Activated naive CD8-positive, alpha-beta T cell treated with anti-CD3 and anti-CD28 coated beads for 36 hours (primary cell): ENCODE measurements around the gene TRPM2. TPM values are rescaled to one million over a fixed set of nuclear protein-coding genes. Genes with fewer than 3 reads are reported as not detected.
"Not testable (repeated sequence)": the region's sequence is repeated elsewhere in the genome, so short reads cannot be mapped to it uniquely, and the experiment has no call there.

Experiments used
- DNase-seq: peaks from one replicate; pipeline ENCODE4 v3.0.0; 2021
- H3K27ac Mint-ChIP-seq: one replicate; pipeline ENCODE4 v1.8.0; 2022; ENCODE audit warnings: mild to moderate bottlenecking, moderate library complexity, mixed read lengths
- H3K27me3 Mint-ChIP-seq: one replicate; pipeline ENCODE4 v1.8.0; 2022; ENCODE audit warnings: mild to moderate bottlenecking, mixed read lengths
- H3K36me3 Mint-ChIP-seq: one replicate; pipeline ENCODE4 v1.8.0; 2021; ENCODE audit warnings: mild to moderate bottlenecking, mixed read lengths
- H3K4me1 Mint-ChIP-seq: one replicate; pipeline ENCODE4 v1.8.0; 2021; ENCODE audit warnings: mixed read lengths
- H3K4me3 Mint-ChIP-seq: one replicate; pipeline ENCODE4 v1.8.0; 2022; ENCODE audit warnings: mild to moderate bottlenecking, moderate library complexity, mixed read lengths
- H3K9me3 Mint-ChIP-seq: one replicate; pipeline ENCODE4 v1.8.0; 2022; ENCODE audit warnings: mixed read lengths
- total RNA-seq, 2 experiments: library from RNA; stranded (reverse); gene quantifications; one replicate each; pipeline ENCODE4 v1.2.3, GENCODE V29; 2021

TRPM2 gene
- total RNA-seq, 2 experiments from 2014 or later = 2.9 to 3.7 TPM

DNA sequence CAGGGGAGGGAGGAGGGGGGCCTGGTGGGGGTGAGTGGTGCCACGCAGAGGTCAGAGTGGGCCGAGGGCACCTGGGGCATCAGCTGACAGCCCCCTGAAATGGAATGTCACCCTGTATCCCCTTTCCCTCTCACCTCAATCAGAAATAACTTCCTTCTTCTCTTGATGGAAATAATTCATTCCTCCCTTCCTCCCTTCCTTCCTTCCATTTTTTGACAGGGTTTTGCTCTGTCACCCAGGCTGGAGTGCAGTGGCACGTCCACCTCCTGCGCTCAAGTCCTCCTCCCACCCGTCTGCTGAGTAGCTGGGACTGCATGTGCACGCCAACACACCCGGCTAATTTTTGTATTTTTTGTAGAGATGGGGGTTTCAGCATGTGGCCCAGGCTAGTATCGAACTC lies 53.5 kb downstream of the TRPM2 start:
- H3K36me3 Mint-ChIP-seq = peaks cover 3% of the 10 kb centered on the region
- H3K27ac Mint-ChIP-seq = peak overlapping the region; percentile 95
- H3K27me3 Mint-ChIP-seq = no peaks in the 10 kb centered on the region
- peaks cover 3% of the 10 kb centered on the region for H3K9me3 Mint-ChIP-seq
- no peak overlapping the region for H3K4me3 Mint-ChIP-seq
- no peak for DNase-seq
- peaks cover 7% of the 10 kb centered on the region for H3K4me1 Mint-ChIP-seq

- H3K27ac Mint-ChIP-seq = peak overlapping the region; percentile 95
- no peaks in the 10 kb centered on the region for H3K27me3 Mint-ChIP-seq
- peaks cover 3% of the 10 kb centered on the region for H3K9me3 Mint-ChIP-seq
- no peak overlapping the region for H3K4me3 Mint-ChIP-seq
- H3K36me3 Mint-ChIP-seq = peaks cover 3% of the 10 kb centered on the region
- DNase-seq = peak; percentile 64
- peaks cover 7% of the 10 kb centered on the region for H3K4me1 Mint-ChIP-seq
These were observed 54.1 kb downstream of the TRPM2 start for GRCh38 chr21:44407493-44407892.

GRCh38 chr21:44408226-44408625 lies 54.8 kb downstream of the TRPM2 start:
- peak overlapping the region; percentile 59 for H3K27ac Mint-ChIP-seq
- peaks cover 7% of the 10 kb centered on the region for H3K4me1 Mint-ChIP-seq
- DNase-seq = no peak
- H3K4me3 Mint-ChIP-seq = no peak overlapping the region
- H3K27me3 Mint-ChIP-seq = no peaks in the 10 kb centered on the region
- H3K36me3 Mint-ChIP-seq = peaks cover 3% of the 10 kb centered on the region
- H3K9me3 Mint-ChIP-seq = peaks cover 3% of the 10 kb centered on the region

DNA sequence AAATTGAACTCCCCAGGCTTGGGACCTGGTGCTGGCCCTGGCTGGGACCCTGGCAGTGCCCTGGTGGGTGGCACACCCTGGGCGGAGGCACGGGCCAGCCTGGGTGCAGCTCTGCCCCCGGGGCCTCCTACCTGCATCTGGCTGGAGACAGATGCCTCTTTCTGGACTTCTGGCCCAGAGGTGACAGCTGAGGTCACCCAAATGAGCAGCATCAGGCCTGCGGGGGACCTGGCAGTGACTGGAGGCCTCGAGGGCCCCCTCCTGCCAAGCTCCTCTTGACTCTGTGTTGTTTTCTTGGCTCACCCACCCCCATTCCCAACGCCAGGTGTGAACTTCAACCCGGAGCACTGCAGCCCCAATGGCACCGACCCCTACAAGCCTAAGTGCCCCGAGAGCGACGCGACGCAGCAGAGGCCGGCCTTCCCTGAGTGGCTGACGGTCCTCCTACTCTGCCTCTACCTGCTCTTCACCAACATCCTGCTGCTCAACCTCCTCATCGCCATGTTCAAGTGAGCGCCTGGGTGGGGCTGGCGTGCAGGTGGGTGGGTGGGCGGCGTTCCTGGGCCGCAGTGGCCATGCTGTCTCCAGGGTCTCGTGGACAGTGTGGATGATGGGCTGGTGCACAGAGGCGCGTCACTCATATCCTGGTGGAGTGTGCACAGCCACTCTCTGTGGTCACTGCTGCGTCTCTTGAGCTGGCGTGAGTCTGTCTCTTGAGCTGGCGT lies 60.3 kb downstream of the TRPM2 start:
- Mint-ChIP-seq H3K27me3 (no peaks in the 10 kb centered on the region), H3K27ac (no peak overlapping the region), H3K4me1 (no peaks in the 10 kb centered on the region), H3K4me3 (no peak overlapping the region), H3K9me3 (no peaks in the 10 kb centered on the region), H3K36me3 (no peaks in the 10 kb centered on the region)
- DNase-seq = no peak

DNA sequence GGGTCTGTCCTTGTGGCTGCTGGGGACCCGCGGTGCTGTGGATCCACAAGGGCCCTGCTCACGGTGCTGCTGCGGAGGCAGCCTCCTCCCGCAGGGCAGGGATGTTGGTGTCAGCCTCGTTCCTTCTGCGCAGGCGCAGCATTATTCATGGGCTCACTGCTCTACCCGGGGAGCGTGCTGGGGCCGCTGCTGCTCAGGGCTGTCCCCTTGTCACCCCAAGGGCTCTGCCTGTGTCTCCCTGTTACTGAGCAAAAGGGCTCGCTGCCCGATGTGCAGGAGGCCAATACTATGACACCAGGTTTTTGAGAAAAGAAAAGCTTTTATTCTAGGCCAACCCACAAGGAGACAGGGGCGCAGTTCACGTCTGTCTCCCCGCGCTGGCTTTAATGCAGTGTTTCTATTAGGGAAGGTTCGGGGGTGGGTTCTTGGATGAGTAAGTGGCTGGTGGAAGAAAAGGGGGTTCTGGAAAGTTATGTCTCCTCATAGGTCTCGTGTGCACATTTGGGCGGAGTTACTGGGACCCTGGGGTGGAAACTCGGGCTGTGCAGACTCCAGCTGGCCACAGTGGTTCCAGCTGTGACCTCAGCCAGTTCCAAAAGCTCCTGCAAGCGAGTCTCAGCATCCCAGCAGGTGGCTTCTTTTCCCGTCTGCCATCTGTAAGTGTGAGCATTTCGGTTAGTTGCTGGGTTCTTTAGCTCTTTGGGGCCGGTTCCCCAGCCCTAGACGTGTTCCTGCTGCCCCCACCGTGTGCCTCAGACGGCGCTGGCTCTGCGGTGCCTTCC lies 61.1 kb downstream of the TRPM2 start:
- Mint-ChIP-seq H3K4me1 (no peaks in the 10 kb centered on the region), H3K4me3 (no peak overlapping the region), H3K36me3 (peaks cover 3% of the 10 kb centered on the region), H3K9me3 (peaks cover 2% of the 10 kb centered on the region), H3K27me3 (no peaks in the 10 kb centered on the region), H3K27ac (no peak overlapping the region)
- DNase-seq = no peak

DNA sequence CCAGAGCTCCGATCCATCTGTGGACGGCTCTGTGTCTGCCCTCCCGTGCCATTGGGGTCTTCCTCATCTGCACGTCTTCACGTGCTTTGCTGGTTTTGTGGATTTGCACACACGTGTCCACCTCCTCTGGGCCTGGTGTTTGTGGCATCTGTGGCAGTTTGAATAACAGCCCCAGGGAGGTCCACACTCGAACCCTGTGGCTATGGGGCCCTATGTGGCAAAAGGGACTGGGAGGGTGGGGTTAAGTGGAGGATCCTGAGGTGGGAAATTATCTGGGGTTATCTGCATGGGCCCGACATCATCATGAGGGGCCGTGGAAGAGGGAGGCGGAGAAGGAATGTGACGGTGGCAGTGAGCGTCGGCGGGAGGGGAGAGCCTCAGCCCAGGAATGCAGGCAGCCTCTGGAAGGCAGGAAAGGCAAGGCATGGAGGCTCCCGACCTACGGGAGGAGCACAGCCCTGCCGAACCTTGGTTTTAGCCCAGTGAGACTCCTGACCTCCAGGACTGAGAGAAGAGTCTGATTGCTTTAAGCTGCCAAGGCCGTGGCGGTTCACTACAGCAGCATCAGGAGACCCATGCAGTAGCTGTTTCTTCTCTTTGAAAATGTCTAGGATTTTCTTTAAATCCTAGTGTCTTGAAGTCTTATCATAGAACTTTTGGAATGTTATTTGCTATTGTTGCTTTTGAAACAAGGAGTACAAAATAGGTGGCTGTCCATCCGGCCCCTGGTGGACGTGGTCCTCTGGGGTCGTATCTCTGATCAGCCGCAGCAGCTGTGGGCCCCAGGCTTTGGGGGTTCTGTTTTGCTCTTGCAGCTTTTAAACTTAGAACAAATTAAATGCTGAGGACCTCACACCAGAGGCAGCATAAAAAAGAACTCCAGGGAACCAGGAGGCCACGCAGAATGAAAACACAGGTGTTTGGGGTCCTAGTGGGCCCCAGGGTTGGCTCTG lies 61.9 kb downstream of the TRPM2 start:
- no peak overlapping the region for H3K4me3 Mint-ChIP-seq
- H3K9me3 Mint-ChIP-seq = peaks cover 6% of the 10 kb centered on the region
- DNase-seq = no peak
- H3K27me3 Mint-ChIP-seq = no peaks in the 10 kb centered on the region
- H3K36me3 Mint-ChIP-seq = peaks cover 7% of the 10 kb centered on the region
- H3K4me1 Mint-ChIP-seq = no peaks in the 10 kb centered on the region
- H3K27ac Mint-ChIP-seq = no peak overlapping the region

DNA sequence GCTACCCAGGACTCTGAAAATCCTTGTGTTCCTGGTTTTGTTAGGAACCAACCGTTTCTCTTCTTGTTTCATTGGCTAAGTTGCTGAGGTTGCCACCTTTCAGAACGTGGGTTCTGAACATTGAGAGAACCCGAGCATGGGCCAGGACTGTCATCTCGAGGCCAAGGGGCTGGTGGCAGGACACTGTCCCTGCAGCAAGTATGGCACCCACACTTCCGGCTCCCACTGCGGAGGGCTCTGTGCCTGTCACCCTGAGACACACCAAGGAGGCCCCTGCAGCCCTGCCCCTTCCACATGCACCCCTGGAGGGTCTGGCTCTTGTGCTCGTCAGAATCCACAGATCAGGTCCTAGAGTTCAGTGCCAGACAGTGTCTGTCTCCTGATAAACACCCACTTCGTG lies 62.8 kb downstream of the TRPM2 start:
- DNase-seq = no peak
- Mint-ChIP-seq H3K4me3 (no peak overlapping the region), H3K27me3 (no peaks in the 10 kb centered on the region), H3K36me3 (peaks cover 7% of the 10 kb centered on the region), H3K9me3 (peaks cover 6% of the 10 kb centered on the region), H3K4me1 (no peaks in the 10 kb centered on the region), H3K27ac (no peak overlapping the region)

- H3K27ac Mint-ChIP-seq, H3K9me3 Mint-ChIP-seq, DNase-seq, H3K36me3 Mint-ChIP-seq, H3K27me3 Mint-ChIP-seq, H3K4me3 Mint-ChIP-seq, H3K4me1 Mint-ChIP-seq: not testable (repeated sequence)
These were observed 64.2 kb downstream of the TRPM2 start for GRCh38 chr21:44417621-44418107.

GRCh38 chr21:44418108-44418875 lies 64.9 kb downstream of the TRPM2 start:
- Mint-ChIP-seq H3K4me1 (no peaks in the 10 kb centered on the region), H3K27ac (no peak overlapping the region), H3K9me3 (peaks cover 6% of the 10 kb centered on the region), H3K4me3 (no peak overlapping the region), H3K36me3 (peaks cover 7% of the 10 kb centered on the region), H3K27me3 (no peaks in the 10 kb centered on the region)
- DNase-seq = no peak

GRCh38 chr21:44418876-44419230 lies 65.4 kb downstream of the TRPM2 start:
- H3K4me3 Mint-ChIP-seq = no peak overlapping the region
- H3K27me3 Mint-ChIP-seq = no peaks in the 10 kb centered on the region
- peaks cover 7% of the 10 kb centered on the region for H3K36me3 Mint-ChIP-seq
- H3K4me1 Mint-ChIP-seq = no peaks in the 10 kb centered on the region
- DNase-seq = no peak
- no peak overlapping the region for H3K27ac Mint-ChIP-seq
- H3K9me3 Mint-ChIP-seq = peaks cover 6% of the 10 kb centered on the region

DNA sequence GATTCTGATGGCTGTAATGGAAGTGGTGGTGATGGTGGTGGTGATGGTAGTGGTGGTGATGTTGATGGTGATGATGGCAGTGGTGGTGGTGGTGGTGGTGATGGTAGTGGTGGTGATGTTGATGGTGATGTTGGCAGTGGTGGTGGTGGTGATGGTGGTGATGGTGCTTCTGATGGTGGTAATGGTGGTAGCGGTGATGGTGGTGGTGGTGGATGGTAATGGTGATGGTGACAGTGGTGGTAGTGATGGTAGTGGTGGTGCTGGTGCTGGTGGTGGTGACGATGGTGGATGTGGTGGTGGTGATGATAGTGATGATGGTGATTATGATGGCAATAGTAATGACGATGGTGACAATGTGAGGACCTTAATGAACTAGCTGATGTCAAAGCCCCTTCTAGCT lies 66.3 kb downstream of the TRPM2 start:
- peaks cover 7% of the 10 kb centered on the region for H3K36me3 Mint-ChIP-seq
- no peak for DNase-seq
- H3K9me3 Mint-ChIP-seq = peaks cover 6% of the 10 kb centered on the region
- H3K27me3 Mint-ChIP-seq = no peaks in the 10 kb centered on the region
- no peaks in the 10 kb centered on the region for H3K4me1 Mint-ChIP-seq
- no peak overlapping the region for H3K4me3 Mint-ChIP-seq
- no peak overlapping the region for H3K27ac Mint-ChIP-seq

- Mint-ChIP-seq H3K27ac (no peak overlapping the region), H3K36me3 (peaks cover 7% of the 10 kb centered on the region), H3K4me3 (no peak overlapping the region), H3K4me1 (no peaks in the 10 kb centered on the region), H3K9me3 (peaks cover 6% of the 10 kb centered on the region), H3K27me3 (no peaks in the 10 kb centered on the region)
- no peak for DNase-seq
These were observed 67.2 kb downstream of the TRPM2 start for GRCh38 chr21:44420416-44421205.

- Mint-ChIP-seq H3K27ac (no peak overlapping the region), H3K4me1 (no peaks in the 10 kb centered on the region), H3K9me3 (peaks cover 6% of the 10 kb centered on the region), H3K36me3 (peaks cover 7% of the 10 kb centered on the region), H3K27me3 (no peaks in the 10 kb centered on the region), H3K4me3 (no peak overlapping the region)
- no peak for DNase-seq
These were observed 68.8 kb downstream of the TRPM2 start for GRCh38 chr21:44421901-44422840.
